HepG2 (cell line): ENCODE data around the gene DLL1. TPM values are rescaled to one million over a fixed set of nuclear protein-coding genes. Genes with fewer than 3 reads are reported as not detected.

ENCODE experiments used
- ATAC-seq: fragments of 200-7000 bp; cut with Tn5 transposase; 3 replicates; pipeline ENCODE4 v1.9.1; 2020; ENCODE audit warnings: mild to moderate bottlenecking, moderate library complexity
- BruUV-seq: library from RNA; stranded (reverse); fragments of 400-500 nt; replicated peaks from 2 replicates; lab custom pipeline; 2021; lab: Mats Ljungman, UMichigan
- CTCF ChIA-PET: fragments of 300-600 bp; formaldehyde crosslinking; extraction: SDS; loops from one replicate; lab custom pipeline; 2021; ENCODE audit warnings: low total read pairs, inconsistent platforms, low intra/inter-chr PET ratio; lab: Yijun Ruan, JAX
- POLR2A ChIA-PET: fragments of 350-600 bp; sonication (Branson Sonifier 250); formaldehyde crosslinking; loops from one replicate; lab custom pipeline; 2020; ENCODE audit warnings: antibody characterized with exemption, inconsistent platforms; lab: Yijun Ruan, JAX
- DNase-seq: peaks from one replicate; pipeline ENCODE4 v3.0.0-alpha.2; 2015; ENCODE audit warnings: low spot score
- FAIRE-seq: peaks from 3 replicates; lab custom pipeline; 2011; peaks lifted over from hg19 to GRCh38; lab: Jason Lieb, UNC
- H2AFZ ChIP-seq: one replicate; pipeline ENCODE4 v1.6.1; 2011; ENCODE audit warnings: low read length, inconsistent platforms
- H3K27ac ChIP-seq: fragments of 300-600 bp; 3 replicates; pipeline ENCODE4 v1.8.0; 2011; ENCODE audit warnings: mixed run types, mild to moderate bottlenecking, mixed read lengths, low read length, inconsistent platforms; ENCODE audit not compliant: insufficient read depth; ENCODE audit errors: extremely low read length
- H3K27me3 ChIP-seq, 2 experiments: fragments of 200-600 bp in 1 of 2; 2 replicates in 1 of 2; 3 replicates in 1 of 2; pipeline versions ENCODE4 v1.6.0 to v1.8.0; 2011; ENCODE audit warnings: low read length in 2 of 2, mild to moderate bottlenecking in 2 of 2, moderate library complexity in 2 of 2, inconsistent platforms in 1 of 2; ENCODE audit not compliant: insufficient read depth in 2 of 2, control insufficient read depth in 1 of 2
- H3K36me3 ChIP-seq, 2 experiments: fragments of 200-600 bp in 1 of 2; replicated peaks in 1 of 2; 2 replicates in 1 of 2; 3 replicates in 1 of 2; pipeline versions ENCODE4 v1.5.1 to v1.8.0; 2011; ENCODE audit warnings: low read length in 2 of 2, inconsistent platforms in 1 of 2; ENCODE audit not compliant: insufficient read depth in 2 of 2, control insufficient read depth in 1 of 2
- H3K4me1 ChIP-seq: 2 replicates; pipeline ENCODE4 v1.5.1; 2012; ENCODE audit warnings: low read length, inconsistent platforms; ENCODE audit not compliant: insufficient read depth
- H3K4me2 ChIP-seq: 2 replicates; pipeline ENCODE4 v1.6.0; 2011; ENCODE audit warnings: low read depth, low read length, inconsistent platforms
- H3K4me3 ChIP-seq, 3 experiments: fragments of 200-600 bp in 1 of 3; sonication (generic), shearing (Covaris generic) in 1 of 3; replicated peaks in 1 of 3; 2 replicates each; pipeline ENCODE4 v1.5.1; 2011 to 2016; ENCODE audit warnings: low read length in 3 of 3, inconsistent platforms in 2 of 3, low read depth in 2 of 3, mild to moderate bottlenecking in 2 of 3, control low read depth in 1 of 3, mixed read lengths in 1 of 3; ENCODE audit not compliant: insufficient read depth in 1 of 3
- H3K79me2 ChIP-seq: one replicate; pipeline ENCODE4 v1.6.1; 2011; ENCODE audit warnings: low read length, inconsistent platforms; ENCODE audit not compliant: insufficient read depth
- H3K9ac ChIP-seq: 2 replicates; pipeline ENCODE4 v1.6.0; 2011; ENCODE audit warnings: mild to moderate bottlenecking, low read depth, low read length, inconsistent platforms; ENCODE audit not compliant: insufficient read depth
- H3K9me3 ChIP-seq: 2 replicates; pipeline ENCODE4 v1.5.1; 2012; ENCODE audit warnings: mild to moderate bottlenecking, low read length
- H4K20me1 ChIP-seq: 2 replicates; pipeline ENCODE4 v1.6.0; 2011; ENCODE audit warnings: inconsistent platforms, mild to moderate bottlenecking, low read length, moderate library complexity; ENCODE audit not compliant: insufficient read depth
- AKAP8 ChIP-seq: sonication (generic); formaldehyde crosslinking; IDR thresholded peaks from 2 replicates; pipeline ENCODE4 v1.5.1; 2020; ENCODE audit warnings: mild to moderate bottlenecking, missing genetic modification reagents
- CBFB ChIP-seq: sonication (generic); formaldehyde crosslinking; IDR thresholded peaks from 2 replicates; pipeline ENCODE4 v1.4.0; 2020; ENCODE audit warnings: missing genetic modification reagents
- GFI1 ChIP-seq: sonication (generic); formaldehyde crosslinking; IDR thresholded peaks from 2 replicates; pipeline ENCODE4 v1.5.0; 2020; ENCODE audit warnings: missing genetic modification reagents, mild to moderate bottlenecking, borderline replicate concordance
- JUN ChIP-seq: sonication (generic); formaldehyde crosslinking; IDR thresholded peaks from 2 replicates; pipeline ENCODE4 v1.4.0; 2020; ENCODE audit warnings: mild to moderate bottlenecking, missing genetic modification reagents
- WGBS: methylation state at CpG from one replicate; pipeline ENCODE4 v1.1.6; 2017; ENCODE audit warnings: low lambda C conversion rate; 5-methylcytosine and 5-hydroxymethylcytosine counted together
- in situ Hi-C: cut with HindIII; loops from 2 replicates; pipeline ENCODE4 v1.10.0; 2017; ENCODE audit warnings: low pct_unique_long_range_greater_than_20kb; ENCODE audit not compliant: extremely low pct_ligation_motif_present
- intact Hi-C: fragments of 100-400 bp; cut with micrococcal nuclease; formaldehyde crosslinking; loops from one replicate; pipeline ENCODE4 v1.10.0; 2022; ENCODE audit not compliant: unreplicated experiment
- polyA plus RNA-seq, 8 experiments: library from polyadenylated mRNA; depleted of rRNA in 3 of 8; stranded (reverse) in 7 of 8; unstranded in 1 of 8; fragments of >200 nt; fragmentation: Illumina TruSeq in 4 of 8; extraction: Trizol in 4 of 8; gene quantifications; 2 replicates each; pipeline versions ENCODE4 v1.2.1 to v1.2.3, GENCODE V29; 2011 to 2016; ENCODE audit warnings: low read depth in 4 of 8, missing spikeins in 1 of 8, mixed read lengths in 1 of 8; ENCODE audit not compliant: insufficient read depth in 1 of 8
- total RNA-seq, 5 experiments: library from RNA; depleted of rRNA; stranded (reverse); fragments of >200 nt; fragmentation: Illumina TruSeq; extraction: Trizol; gene quantifications; 2 replicates each; pipeline ENCODE4 v1.2.3, GENCODE V29; 2016; ENCODE audit warnings: low read depth in 1 of 5
- TF ChIP-seq, protein P1 (sequence below): sonication (generic); formaldehyde crosslinking; conservative IDR thresholded peaks from 2 replicates; pipeline ENCODE4 v1.5.0; 2020; ENCODE audit warnings: missing genetic modification reagents

DLL1 gene
- total and polyA plus RNA-seq, 2 of the 13 experiments (the other 11 are each of a cell fraction or from before 2014, with no cell fraction given), result not detected

DNA sequence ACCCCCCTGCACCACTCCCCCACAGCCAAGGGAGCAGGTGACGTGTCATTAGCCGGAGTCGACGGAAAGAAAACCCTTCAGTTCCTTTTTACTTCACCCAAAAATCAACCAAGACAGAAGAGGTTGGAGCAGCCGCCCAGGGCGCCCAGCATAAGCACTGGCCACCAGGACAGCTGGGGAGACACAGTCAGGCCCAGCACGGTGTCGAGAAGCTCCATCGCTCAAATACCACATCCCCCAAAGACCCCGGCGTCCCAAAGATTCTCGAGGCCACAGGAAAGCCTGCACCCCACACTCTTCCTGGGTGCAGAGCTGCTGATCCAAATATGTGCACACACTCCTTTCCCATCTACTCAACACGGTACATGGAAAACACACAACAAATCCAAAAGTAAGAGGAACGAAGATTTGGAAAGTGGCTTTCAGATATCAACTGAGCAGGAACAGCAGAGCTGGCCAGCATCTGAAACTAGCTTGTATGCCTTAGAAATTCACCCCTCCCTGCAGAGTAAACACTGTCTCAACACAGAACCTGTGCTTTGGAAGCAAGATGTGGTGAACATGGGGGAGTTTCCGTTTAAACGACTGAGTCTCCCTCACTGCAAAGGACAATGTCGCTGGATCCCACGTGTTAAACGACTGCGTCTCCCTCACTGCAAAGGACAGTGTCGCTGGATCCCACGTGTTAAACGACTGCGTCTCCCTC lies 54.6 kb downstream of the DLL1 start:
- WGBS, result 58% methylated on average over 20 of the region's 24 CpGs
- Histone ChIP-seq H3K4me2 (no peak overlapping the region), H2AFZ (no peak overlapping the region), H3K36me3 (no peaks in the 10 kb centered on the region), H3K9me3 (no peaks in the 10 kb centered on the region), H3K79me2 (no peaks in the 10 kb centered on the region), H3K27me3 (peaks cover 7 to 71% of the 10 kb centered on the region in 2 experiments), H3K4me1 (no peaks in the 10 kb centered on the region), H3K9ac (no peak overlapping the region), H3K4me3 (no peak overlapping the region), H4K20me1 (no peaks in the 10 kb centered on the region; the same call in 1 of the 2 replicates), H3K27ac (no peak overlapping the region)
- no TSS peak for BruUV-seq
- in situ Hi-C loops, result no loop called here
- no peak for TF ChIP-seq CBFB (CRISPR knock-in tag)
- TF ChIP-seq JUN (CRISPR knock-in tag), result no peak
- no peak for TF ChIP-seq GFI1 (CRISPR knock-in tag)
- TF ChIP-seq, protein P1, sequence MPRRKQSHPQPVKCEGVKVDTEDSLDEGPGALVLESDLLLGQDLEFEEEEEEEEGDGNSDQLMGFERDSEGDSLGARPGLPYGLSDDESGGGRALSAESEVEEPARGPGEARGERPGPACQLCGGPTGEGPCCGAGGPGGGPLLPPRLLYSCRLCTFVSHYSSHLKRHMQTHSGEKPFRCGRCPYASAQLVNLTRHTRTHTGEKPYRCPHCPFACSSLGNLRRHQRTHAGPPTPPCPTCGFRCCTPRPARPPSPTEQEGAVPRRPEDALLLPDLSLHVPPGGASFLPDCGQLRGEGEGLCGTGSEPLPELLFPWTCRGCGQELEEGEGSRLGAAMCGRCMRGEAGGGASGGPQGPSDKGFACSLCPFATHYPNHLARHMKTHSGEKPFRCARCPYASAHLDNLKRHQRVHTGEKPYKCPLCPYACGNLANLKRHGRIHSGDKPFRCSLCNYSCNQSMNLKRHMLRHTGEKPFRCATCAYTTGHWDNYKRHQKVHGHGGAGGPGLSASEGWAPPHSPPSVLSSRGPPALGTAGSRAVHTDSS (CRISPR knock-in tag), result no peak
- TF ChIP-seq AKAP8 (CRISPR knock-in tag), result no peak
- ChIA-PET CTCF (no interaction called here), POLR2A (no interaction called here)
- no peak for FAIRE-seq
- no peak for DNase-seq
- no peak for ATAC-seq
- intact Hi-C loops, result no loop called here
